Lower leg skin (tissue), 4 donors: ENCODE data around the gene SH2D7. TPM values are rescaled to one million over a fixed set of nuclear protein-coding genes. Genes with fewer than 3 reads are reported as not detected.

Source experiments
- DNase-seq, 2 donors: peaks; one replicate each; pipeline ENCODE4 v3.0.0-alpha.2; 2019; ENCODE audit warnings: low spot score in 2 of 2
- H3K4me3 ChIP-seq: fragments of 200-600 bp; sonication (generic); 2 replicates; pipeline ENCODE4 v1.5.1; 2017; ENCODE audit warnings: mild to moderate bottlenecking, low read depth; ENCODE audit not compliant: poor library complexity, severe bottlenecking
- POLR2A ChIP-seq, 2 donors: fragments of 450-650 bp; IDR thresholded peaks; one replicate each; pipeline ENCODE4 v1.6.1; 2016 to 2017; ENCODE audit warnings: antibody characterized with exemption in 2 of 2, mild to moderate bottlenecking in 1 of 2, moderate library complexity in 1 of 2
- WGBS, 2 donors: methylation state at CpG; one replicate each; pipeline ENCODE4 v1.1.5; 2018; 5-methylcytosine and 5-hydroxymethylcytosine counted together
- intact Hi-C: fragments of 100-400 bp; cut with DNase I; formaldehyde crosslinking; loops from one replicate; pipeline ENCODE4 v1.15.0; 2023; ENCODE audit warnings: low total_unique reads
- total RNA-seq, 4 donors: library from RNA; depleted of rRNA; stranded (reverse); fragments of >200 nt; gene quantifications; one replicate each; pipeline ENCODE4 v1.1.0, GENCODE V29; 2016
- TF ChIP-seq, protein P1 (sequence below), 3 donors: fragments of 450-650 bp; IDR thresholded peaks; one replicate each; pipeline ENCODE4 v1.5.1; 2016; ENCODE audit warnings: antibody characterized with exemption in 3 of 3, mild to moderate bottlenecking in 3 of 3, moderate library complexity in 2 of 3

SH2D7 gene
- total RNA-seq, 4 donors from 2014 or later = not detected

DNA sequence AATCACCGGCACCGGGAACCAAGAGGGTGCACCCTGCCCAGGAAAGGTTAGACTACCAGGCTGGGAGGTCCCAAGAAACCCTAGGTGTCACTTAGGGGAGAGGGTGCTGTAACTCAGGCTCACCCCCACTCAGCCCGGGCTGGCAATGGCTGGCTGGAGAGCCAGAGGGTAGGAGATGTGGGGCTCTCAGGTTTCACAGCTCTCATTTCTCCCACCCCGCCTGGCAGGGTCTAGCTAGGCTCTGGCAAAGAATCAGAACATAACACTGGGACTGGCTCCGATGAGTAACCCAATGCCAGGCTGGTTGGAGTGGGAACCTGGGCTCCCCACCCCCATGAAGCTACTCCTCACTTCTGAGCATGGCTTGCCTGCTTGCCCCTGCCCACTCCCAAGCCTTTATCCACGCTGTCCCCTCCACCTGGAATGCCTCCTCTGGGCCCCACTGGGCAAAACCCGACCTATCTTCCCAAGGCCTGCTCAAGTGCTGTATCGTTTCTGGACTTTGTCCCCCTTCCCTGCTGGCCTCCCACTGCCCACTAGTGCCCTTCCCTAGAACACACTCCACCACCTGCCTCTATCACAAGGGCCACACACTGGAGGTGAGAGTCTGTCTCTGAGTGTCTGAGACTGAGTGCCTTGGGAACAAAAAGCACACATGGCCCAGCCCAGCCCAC lies 36.9 kb downstream of the SH2D7 start:
- intact Hi-C loops = loop anchor here (5.0 kb wide), 1 partner anchor 113 kb away; no protein-coding TSS in a partner anchor
- no peak for DNase-seq
- no peak overlapping the region for H3K4me3 ChIP-seq
- TF ChIP-seq, protein P1, sequence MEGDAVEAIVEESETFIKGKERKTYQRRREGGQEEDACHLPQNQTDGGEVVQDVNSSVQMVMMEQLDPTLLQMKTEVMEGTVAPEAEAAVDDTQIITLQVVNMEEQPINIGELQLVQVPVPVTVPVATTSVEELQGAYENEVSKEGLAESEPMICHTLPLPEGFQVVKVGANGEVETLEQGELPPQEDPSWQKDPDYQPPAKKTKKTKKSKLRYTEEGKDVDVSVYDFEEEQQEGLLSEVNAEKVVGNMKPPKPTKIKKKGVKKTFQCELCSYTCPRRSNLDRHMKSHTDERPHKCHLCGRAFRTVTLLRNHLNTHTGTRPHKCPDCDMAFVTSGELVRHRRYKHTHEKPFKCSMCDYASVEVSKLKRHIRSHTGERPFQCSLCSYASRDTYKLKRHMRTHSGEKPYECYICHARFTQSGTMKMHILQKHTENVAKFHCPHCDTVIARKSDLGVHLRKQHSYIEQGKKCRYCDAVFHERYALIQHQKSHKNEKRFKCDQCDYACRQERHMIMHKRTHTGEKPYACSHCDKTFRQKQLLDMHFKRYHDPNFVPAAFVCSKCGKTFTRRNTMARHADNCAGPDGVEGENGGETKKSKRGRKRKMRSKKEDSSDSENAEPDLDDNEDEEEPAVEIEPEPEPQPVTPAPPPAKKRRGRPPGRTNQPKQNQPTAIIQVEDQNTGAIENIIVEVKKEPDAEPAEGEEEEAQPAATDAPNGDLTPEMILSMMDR (IDR thresholded peaks at IDR 0.05) = no peak
- no peak for TF ChIP-seq POLR2A (IDR thresholded peaks at IDR 0.05)
- WGBS, 2 donors = 68 to 70% methylated on average over 8 of the region's 8 CpGs

DNA sequence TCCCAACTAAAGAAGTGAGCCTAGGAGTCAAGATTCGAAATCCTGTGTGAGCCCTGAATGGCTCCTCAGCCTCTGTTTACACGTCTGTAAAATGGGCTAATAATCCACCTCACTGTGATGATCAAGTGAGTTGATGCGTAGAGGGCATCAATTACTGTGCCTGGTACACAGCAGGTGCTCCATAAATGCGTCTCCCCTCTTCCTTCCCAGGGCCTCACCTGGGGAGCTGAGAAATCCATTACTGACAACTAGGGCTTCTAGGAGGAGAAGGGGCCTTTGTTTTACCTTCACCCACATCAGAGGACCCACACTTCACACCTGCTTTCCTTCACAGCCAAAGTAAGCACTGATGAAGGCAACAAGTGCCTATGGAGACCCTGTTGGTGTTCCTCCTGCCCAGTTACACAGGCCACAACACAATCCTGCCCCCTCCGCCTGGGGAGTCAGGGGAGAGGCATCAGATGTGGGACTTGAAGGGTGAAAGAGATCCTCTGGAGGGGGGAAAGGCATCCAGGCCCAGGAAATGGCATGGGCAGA lies 37.5 kb downstream of the SH2D7 start:
- DNase-seq = no peak
- intact Hi-C loops = loop anchor here (5.0 to 10.0 kb wide), 2 partner anchors 65 to 112 kb away; no protein-coding TSS in a partner anchor
- 92% methylated on average over 5 of the region's 5 CpGs for WGBS, 2 donors
- H3K4me3 ChIP-seq = no peak overlapping the region
- TF ChIP-seq, protein P1 (IDR thresholded peaks at IDR 0.05) = no peak
- TF ChIP-seq POLR2A (IDR thresholded peaks at IDR 0.05) = no peak

DNA sequence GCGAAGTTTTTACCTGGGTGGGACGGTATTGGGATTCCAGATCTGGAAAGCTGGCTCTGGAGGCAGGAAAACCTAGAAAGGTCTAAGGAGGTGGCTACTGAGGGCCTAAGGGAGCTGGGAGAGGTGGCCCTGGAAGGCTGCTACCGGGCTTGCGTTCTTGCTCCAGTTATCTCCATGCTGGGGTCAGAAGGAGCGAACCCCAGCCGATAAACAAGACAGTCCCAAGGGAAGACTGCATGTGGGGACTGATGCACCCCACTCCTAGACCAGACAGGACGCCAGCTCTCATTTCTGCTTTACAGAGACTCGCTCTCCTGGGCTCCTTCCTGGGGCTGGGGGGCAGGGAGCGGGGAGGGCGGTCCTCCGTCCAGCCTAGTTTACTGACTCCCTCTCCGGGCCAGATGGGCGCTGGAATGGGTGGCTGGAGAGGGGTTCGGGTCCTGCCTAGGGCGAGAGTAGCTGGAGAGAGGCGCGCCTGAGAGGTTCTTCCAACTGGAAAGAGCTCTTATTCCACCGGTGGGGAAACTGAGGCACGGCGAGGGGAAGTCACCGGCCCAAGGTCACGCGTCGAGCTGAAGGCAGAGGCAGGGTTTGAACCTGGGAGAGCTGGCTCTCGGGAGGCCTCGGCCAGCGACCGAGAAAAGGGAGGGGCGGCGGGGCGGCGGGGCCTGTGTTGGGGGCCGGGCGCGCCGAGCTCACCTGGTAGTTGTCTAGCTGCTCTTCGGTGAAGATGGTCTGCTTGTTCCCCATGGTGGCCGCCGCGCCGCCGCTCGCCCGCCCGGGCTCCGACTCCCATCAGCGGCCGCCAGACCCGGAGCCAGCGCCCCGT lies 38.3 kb downstream of the SH2D7 start:
- no peak for TF ChIP-seq POLR2A (IDR thresholded peaks at IDR 0.05)
- intact Hi-C loops = loop anchor here (10.0 kb wide), 1 partner anchor 64 kb away; no protein-coding TSS in a partner anchor
- H3K4me3 ChIP-seq = no peak overlapping the region
- 41 to 55% methylated on average over 27 to 43 of the region's 51 CpGs for WGBS, 2 donors
- no peak for DNase-seq

DNA sequence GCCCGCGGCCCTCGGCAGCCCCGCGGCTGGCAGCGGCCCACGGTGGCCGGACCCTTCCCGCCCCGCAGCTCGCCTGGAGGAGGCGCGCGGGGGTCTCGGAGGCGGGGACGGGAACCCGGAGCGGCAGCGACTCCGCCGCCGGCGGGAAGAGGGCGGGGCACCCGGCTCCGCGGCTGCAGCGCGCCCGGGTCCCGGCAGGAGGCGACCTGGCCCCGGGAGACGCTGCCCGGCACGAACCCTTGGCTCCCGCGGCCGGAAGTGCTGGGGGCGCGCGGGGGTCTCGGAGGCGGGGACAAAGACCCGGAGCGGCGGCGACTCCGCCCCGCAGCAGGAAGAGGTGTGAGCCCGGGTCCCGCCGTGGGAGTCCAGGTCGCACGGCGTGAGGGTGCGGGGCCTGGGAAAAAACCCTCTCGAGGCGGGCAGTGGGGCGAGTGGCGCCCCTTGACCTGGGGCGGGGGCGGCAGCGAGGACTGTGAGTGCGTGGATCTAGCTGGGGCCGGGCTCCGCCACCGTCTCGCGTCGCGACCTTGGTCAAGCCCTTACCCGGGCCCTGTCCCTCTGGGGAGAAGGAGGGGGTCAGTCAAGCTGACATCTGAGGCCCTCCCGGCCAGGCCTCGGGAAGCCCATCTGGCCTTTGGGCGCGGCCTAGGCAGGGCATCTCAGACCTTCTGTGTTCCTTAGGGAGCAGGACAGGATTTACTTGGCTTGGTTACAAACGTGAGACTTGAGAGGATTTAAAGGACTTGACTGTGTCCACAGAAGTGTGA lies 39.1 kb downstream of the SH2D7 start, which contains the start of gene CIB2:
Gene CIB2 (minus strand): TSS at position 151 of the 767 bp plus-strand sequence. CDS start 230 bp downstream, outside the sequence.
- DNase-seq = peak in 1 of 2 donors; percentile 91
- intact Hi-C loops = loop anchor here (10.0 kb wide), 1 partner anchor 63 kb away; no protein-coding TSS in a partner anchor
- H3K4me3 ChIP-seq = peak within 1 kb of the TSS; percentile 30
- 0% methylated on average over 4 to 16 of the region's 79 CpGs for WGBS, 2 donors
- TF ChIP-seq POLR2A (IDR thresholded peaks at IDR 0.05) = no peak
- TF ChIP-seq, protein P1 (IDR thresholded peaks at IDR 0.05) = no peak

DNA sequence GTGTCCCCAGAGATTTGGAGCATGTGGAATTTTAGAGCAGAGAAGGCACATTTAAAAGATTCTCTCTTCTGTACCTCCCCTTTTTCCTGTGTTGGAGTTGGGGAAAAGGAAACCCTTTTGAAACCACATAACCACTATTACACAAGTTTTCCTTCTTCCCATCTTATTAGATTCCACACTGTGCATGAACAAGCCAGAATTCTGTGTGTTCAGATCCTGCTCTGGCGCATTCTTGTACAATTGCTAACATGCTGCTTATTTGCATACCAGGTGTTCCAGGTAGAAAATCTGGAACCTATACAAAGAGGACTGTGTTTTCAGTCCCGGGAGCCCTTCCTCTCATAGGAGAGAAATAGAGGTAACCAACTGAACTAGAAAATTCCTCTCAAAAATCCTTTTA lies 41.4 kb downstream of the SH2D7 start:
- peak; percentile 42 to 46 for DNase-seq
- no peak for TF ChIP-seq POLR2A (IDR thresholded peaks at IDR 0.05)
- TF ChIP-seq, protein P1 (IDR thresholded peaks at IDR 0.05) = no peak
- WGBS, 2 donors = 39 to 67% methylated on average over 2 of the region's 2 CpGs
- intact Hi-C loops = loop anchor here (10.0 kb wide), 1 partner anchor 61 kb away; no protein-coding TSS in a partner anchor
- H3K4me3 ChIP-seq = no peak overlapping the region
